ENCODE measurements around the gene NALCN. TPM values are rescaled to one million over a fixed set of nuclear protein-coding genes. Genes with fewer than 3 reads are reported as not detected.

NALCN gene
- total and polyA plus RNA-seq, 2 donors (not counting 1 experiment from before 2014, with no cell fraction given): 1.5 to 2.7 TPM

- Histone ChIP-seq H3K27ac (ENCODE audit: insufficient read depth, low read length) (no peak overlapping the region), H3K27me3 (ENCODE audit: control insufficient read depth, insufficient read depth, low read length) (no peaks in the 10 kb centered on the region), H3K79me2 (ENCODE audit: control insufficient read depth, insufficient read depth, low read length) (no peaks in the 10 kb centered on the region), H3K9ac (ENCODE audit: insufficient read depth, low read length) (no peak overlapping the region), H3K36me3 (ENCODE audit: control insufficient read depth, insufficient read depth, low read length) (no peaks in the 10 kb centered on the region), H4K20me1 (ENCODE audit: control insufficient read depth, extremely low read depth, insufficient read depth, low read length) (no peaks in the 10 kb centered on the region), H3K9me3 (ENCODE audit: control insufficient read depth, insufficient read depth, low read depth, low read length) (no peaks in the 10 kb centered on the region), H3K4me2 (ENCODE audit: extremely low read depth, insufficient read depth, low read length) (no peak overlapping the region), H3K4me3 (replicated peaks in 1 of 4; ENCODE audit: control extremely low read depth in 1 of 4, insufficient read depth in 1 of 4, low read depth in 3 of 4, low read length in 4 of 4) (no peak overlapping the region), H2AFZ (ENCODE audit: low read length) (no peak overlapping the region), H3K4me1 (ENCODE audit: control insufficient read depth, extremely low read depth, insufficient read depth, low read length) (peaks cover 6% of the 10 kb centered on the region)
- DNase-seq (ENCODE audit: low read depth in 2 of 2): peak; percentile 26 to 95
- TF ChIP-seq CTCF (conservative IDR thresholded peaks at IDR 0.05 in 1 of 2, IDR thresholded peaks at IDR 0.05 in 1 of 2; ENCODE audit: low read depth in 1 of 2, low read length in 2 of 2): no peak
- no peak for TF ChIP-seq EZH2 (IDR thresholded peaks at IDR 0.05; ENCODE audit: low read length, missing control alignments)
Measured at GRCh38 chr13:101398920-101399319, 17.4 kb downstream of the NALCN start.

GRCh38 chr13:101398191-101398590 lies 18.1 kb downstream of the NALCN start:
- peak; percentile 41 to 83 for DNase-seq (ENCODE audit: low read depth in 2 of 2)
- Histone ChIP-seq H3K9ac (ENCODE audit: insufficient read depth, low read length) (no peak overlapping the region), H3K4me2 (ENCODE audit: extremely low read depth, insufficient read depth, low read length) (peak overlapping the region; percentile 38), H3K36me3 (ENCODE audit: control insufficient read depth, insufficient read depth, low read length) (no peaks in the 10 kb centered on the region), H3K79me2 (ENCODE audit: control insufficient read depth, insufficient read depth, low read length) (no peaks in the 10 kb centered on the region), H3K27me3 (ENCODE audit: control insufficient read depth, insufficient read depth, low read length) (no peaks in the 10 kb centered on the region), H4K20me1 (ENCODE audit: control insufficient read depth, extremely low read depth, insufficient read depth, low read length) (no peaks in the 10 kb centered on the region), H2AFZ (ENCODE audit: low read length) (no peak overlapping the region), H3K9me3 (ENCODE audit: control insufficient read depth, insufficient read depth, low read depth, low read length) (no peaks in the 10 kb centered on the region), H3K4me1 (ENCODE audit: control insufficient read depth, extremely low read depth, insufficient read depth, low read length) (peaks cover 6% of the 10 kb centered on the region), H3K27ac (ENCODE audit: insufficient read depth, low read length) (peak overlapping the region; percentile 37), H3K4me3 (replicated peaks in 1 of 4; ENCODE audit: control extremely low read depth in 1 of 4, insufficient read depth in 1 of 4, low read depth in 3 of 4, low read length in 4 of 4) (no peak overlapping the region)
- no peak for TF ChIP-seq CTCF (conservative IDR thresholded peaks at IDR 0.05 in 1 of 2, IDR thresholded peaks at IDR 0.05 in 1 of 2; ENCODE audit: low read depth in 1 of 2, low read length in 2 of 2)
- TF ChIP-seq EZH2 (IDR thresholded peaks at IDR 0.05; ENCODE audit: low read length, missing control alignments): no peak

- no peaks in the 10 kb centered on the region for H3K36me3 ChIP-seq (ENCODE audit: control insufficient read depth, insufficient read depth, low read length)
- no peaks in the 10 kb centered on the region for H3K79me2 ChIP-seq (ENCODE audit: control insufficient read depth, insufficient read depth, low read length)
- peak; percentile 70 to 95 for DNase-seq (ENCODE audit: low read depth in 2 of 2)
- H3K27me3 ChIP-seq (ENCODE audit: control insufficient read depth, insufficient read depth, low read length): no peaks in the 10 kb centered on the region
- no peaks in the 10 kb centered on the region for H3K9me3 ChIP-seq (ENCODE audit: control insufficient read depth, insufficient read depth, low read depth, low read length)
- H2AFZ ChIP-seq (ENCODE audit: low read length): no peak overlapping the region
- H3K9ac ChIP-seq (ENCODE audit: insufficient read depth, low read length): no peak overlapping the region
- TF ChIP-seq EZH2 (IDR thresholded peaks at IDR 0.05; ENCODE audit: low read length, missing control alignments): no peak
- TF ChIP-seq CTCF (conservative IDR thresholded peaks at IDR 0.05 in 1 of 2, IDR thresholded peaks at IDR 0.05 in 1 of 2; ENCODE audit: low read depth in 1 of 2, low read length in 2 of 2): no peak
- H3K4me1 ChIP-seq (ENCODE audit: control insufficient read depth, extremely low read depth, insufficient read depth, low read length): peaks cover 6% of the 10 kb centered on the region
- peak overlapping the region; percentile 38 for H3K4me2 ChIP-seq (ENCODE audit: extremely low read depth, insufficient read depth, low read length)
- H3K27ac ChIP-seq (ENCODE audit: insufficient read depth, low read length): peak overlapping the region; percentile 37
- H4K20me1 ChIP-seq (ENCODE audit: control insufficient read depth, extremely low read depth, insufficient read depth, low read length): no peaks in the 10 kb centered on the region
- no peak overlapping the region for H3K4me3 ChIP-seq (replicated peaks in 1 of 4; ENCODE audit: control extremely low read depth in 1 of 4, insufficient read depth in 1 of 4, low read depth in 3 of 4, low read length in 4 of 4)
Measured at GRCh38 chr13:101397742-101398141, 18.6 kb downstream of the NALCN start.

Measured in fibroblast of lung (primary cell).